ENCODE data around the gene RPS3A.
"Not testable (repeated sequence)": the region's sequence is repeated elsewhere in the genome, so short reads cannot be mapped to it uniquely, and the experiment has no call there.

Gene RPS3A

DNA sequence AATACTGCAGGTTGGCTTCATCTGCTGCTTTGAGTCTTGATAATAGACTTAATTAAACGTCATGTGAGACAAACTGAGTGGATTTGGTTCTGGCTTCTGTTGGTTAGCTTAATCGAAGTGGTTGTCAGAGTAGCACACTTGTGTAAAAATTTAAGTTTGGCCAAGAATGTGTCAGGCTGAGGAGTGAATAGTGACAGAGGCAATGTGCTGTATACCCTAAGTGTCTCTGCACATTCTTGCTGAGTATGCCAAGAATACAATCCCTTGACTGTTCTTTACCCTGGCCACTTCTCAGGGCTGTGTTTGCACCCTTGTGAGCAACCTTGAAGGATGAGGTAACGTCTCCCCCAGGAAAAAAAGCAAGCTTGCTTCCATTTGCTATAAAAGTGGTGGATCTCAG lies 14.9 kb downstream of the RPS3A start:
- TF ChIP-seq, protein P1, sequence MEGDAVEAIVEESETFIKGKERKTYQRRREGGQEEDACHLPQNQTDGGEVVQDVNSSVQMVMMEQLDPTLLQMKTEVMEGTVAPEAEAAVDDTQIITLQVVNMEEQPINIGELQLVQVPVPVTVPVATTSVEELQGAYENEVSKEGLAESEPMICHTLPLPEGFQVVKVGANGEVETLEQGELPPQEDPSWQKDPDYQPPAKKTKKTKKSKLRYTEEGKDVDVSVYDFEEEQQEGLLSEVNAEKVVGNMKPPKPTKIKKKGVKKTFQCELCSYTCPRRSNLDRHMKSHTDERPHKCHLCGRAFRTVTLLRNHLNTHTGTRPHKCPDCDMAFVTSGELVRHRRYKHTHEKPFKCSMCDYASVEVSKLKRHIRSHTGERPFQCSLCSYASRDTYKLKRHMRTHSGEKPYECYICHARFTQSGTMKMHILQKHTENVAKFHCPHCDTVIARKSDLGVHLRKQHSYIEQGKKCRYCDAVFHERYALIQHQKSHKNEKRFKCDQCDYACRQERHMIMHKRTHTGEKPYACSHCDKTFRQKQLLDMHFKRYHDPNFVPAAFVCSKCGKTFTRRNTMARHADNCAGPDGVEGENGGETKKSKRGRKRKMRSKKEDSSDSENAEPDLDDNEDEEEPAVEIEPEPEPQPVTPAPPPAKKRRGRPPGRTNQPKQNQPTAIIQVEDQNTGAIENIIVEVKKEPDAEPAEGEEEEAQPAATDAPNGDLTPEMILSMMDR (conservative IDR thresholded peaks at IDR 0.05; ENCODE audit: low read length) = no peak
- DNase-seq (ENCODE audit: low read depth) = no peak

DNA sequence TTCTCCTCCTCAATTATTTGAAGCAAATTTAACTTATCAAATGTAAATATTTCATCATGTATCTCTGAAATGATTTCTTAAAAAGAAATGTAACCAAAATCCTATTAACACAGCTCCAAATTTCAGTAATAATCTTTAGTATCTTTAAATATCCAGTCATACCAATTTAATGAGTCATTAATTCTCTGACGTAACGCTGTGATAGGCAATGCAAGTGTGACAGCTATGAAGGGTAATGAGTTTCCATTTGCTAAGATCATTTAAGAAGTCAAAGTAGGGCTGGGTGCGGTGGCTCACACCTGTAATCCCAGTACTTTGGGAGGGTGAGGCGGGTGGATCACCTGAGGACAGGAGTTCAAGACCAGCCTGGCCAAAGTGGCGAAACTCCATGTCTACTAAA lies 15.6 kb downstream of the RPS3A start:
- TF ChIP-seq, protein P1 (conservative IDR thresholded peaks at IDR 0.05; ENCODE audit: low read length) = no peak
- no peak overlapping the region for H3K4me3 ChIP-seq (ENCODE audit: low read length)
- peak; percentile 20 for DNase-seq (ENCODE audit: low read depth)

More for the DNA sequence above, 14.9 kb downstream of the RPS3A start:
- no peak overlapping the region for H3K4me3 ChIP-seq (ENCODE audit: low read length)

DNA sequence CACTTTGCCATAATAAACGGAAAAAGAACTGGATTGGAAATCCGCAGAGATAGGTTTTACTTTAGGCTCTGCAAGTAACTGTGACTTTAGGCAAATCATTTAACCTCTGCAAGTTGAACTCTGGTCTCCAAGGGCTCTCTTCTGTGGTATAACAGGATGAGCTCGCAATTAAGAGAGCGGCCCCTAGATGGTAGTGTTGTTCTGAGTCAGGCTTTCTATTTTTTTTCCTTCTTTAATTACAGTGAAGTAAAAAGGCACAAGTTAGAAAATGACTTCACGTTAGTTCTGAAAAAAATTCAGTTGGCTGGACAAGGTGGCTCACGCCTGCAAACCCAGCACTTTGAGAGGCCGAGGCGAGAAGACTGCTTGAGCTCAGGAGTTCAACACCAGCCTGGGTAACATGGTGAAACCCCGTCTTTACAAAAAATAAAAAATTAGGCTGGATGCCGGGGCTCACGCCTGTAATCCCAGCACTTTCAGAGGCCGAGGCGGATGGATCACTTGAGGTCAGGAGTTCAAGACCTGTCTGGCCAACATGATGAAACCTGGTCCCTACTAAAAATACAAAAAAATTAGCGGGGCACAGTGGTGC lies 18.0 kb downstream of the RPS3A start:
- TF ChIP-seq, protein P1 (conservative IDR thresholded peaks at IDR 0.05; ENCODE audit: low read length) = peak; percentile 85
- no peak overlapping the region for H3K4me3 ChIP-seq (ENCODE audit: low read length)
- peak; percentile 64 for DNase-seq (ENCODE audit: low read depth)

DNA sequence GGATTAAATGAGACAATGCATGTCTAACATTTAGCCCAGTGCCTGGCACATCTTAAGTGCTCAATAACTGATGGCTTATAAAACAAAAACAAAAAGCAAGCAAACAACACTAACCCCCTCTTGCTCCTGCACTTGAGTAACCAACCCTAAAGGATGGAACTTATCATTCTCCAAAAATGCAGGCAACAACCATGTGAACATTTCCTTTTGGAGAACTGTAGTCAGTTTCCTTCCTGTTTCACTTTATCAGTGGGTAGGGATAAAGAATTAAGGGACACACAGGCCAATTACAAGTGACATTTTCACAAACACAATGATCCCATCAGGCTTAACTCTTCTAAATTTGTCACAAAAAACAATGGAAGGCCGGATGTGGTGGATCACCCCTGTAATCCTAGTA lies 30.4 kb downstream of the RPS3A start:
- TF ChIP-seq, protein P1 (conservative IDR thresholded peaks at IDR 0.05; ENCODE audit: low read length) = no peak
- H3K4me3 ChIP-seq (ENCODE audit: low read length) = no peak overlapping the region
- no peak for DNase-seq (ENCODE audit: low read depth)

DNA sequence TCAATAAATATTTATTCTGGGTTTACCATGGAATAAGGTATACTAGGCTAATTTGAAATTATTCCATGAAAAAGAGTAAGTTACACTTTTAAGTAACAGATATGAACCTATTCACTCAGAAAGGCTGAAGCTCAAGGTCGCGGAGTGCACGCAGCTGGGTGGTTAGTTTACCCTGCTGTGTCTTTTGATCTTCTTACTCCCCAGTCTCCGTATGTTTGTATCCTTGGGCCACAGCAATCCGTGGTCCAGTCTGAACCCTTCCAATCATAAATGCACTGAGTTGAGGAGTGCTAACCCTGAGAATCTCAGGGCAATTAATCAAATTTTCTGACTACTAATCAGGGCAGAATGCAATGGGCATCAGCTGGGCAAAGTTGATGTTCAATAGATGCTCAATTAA lies 33.9 kb downstream of the RPS3A start:
- TF ChIP-seq, protein P1 (conservative IDR thresholded peaks at IDR 0.05; ENCODE audit: low read length) = no peak
- no peak overlapping the region for H3K4me3 ChIP-seq (ENCODE audit: low read length)
- no peak for DNase-seq (ENCODE audit: low read depth)

DNA sequence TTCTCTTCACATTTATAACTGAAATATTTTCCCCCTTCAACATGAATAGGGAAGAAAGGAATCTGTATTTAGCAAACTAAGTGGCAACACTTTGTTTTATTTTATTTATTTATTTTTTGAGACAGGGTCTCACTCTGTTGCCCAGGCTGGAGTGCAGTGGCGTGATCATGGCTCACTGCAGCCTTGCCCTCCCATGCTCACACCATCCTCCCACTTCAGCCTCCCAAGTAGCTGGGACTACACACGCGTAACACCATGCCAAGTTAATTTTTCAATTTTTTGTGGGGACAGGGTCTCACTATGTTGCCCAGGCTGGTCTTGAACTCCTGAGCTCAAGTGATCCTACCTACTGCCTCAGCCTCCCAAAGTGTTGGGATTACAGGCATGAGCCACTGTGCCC lies 36.6 kb downstream of the RPS3A start:
- not testable (repeated sequence) for H3K4me3 ChIP-seq (ENCODE audit: low read length); DNase-seq (ENCODE audit: low read depth)

DNA sequence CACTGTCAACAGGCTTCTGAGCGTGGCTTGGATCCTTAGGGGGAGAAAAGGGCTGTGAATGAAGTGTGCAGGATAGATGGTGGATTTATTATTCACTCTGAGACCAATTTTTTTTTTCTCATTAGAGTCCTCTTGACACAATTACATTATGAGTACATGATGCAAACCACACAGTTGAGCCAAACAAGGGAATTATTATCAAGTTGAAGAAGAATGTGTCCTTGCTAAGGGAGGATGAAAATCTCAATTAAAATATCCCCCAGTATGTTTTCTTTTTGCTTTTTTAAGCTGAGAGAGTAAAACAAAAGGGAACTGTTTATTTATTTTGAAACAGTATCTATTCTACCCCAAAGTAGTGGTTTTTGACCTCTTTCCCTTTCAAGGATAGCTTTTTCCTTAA lies 40.4 kb downstream of the RPS3A start:
- no peak for DNase-seq (ENCODE audit: low read depth)
- H3K4me3 ChIP-seq (ENCODE audit: low read length) = no peak overlapping the region
- TF ChIP-seq, protein P1 (conservative IDR thresholded peaks at IDR 0.05; ENCODE audit: low read length) = no peak

DNA sequence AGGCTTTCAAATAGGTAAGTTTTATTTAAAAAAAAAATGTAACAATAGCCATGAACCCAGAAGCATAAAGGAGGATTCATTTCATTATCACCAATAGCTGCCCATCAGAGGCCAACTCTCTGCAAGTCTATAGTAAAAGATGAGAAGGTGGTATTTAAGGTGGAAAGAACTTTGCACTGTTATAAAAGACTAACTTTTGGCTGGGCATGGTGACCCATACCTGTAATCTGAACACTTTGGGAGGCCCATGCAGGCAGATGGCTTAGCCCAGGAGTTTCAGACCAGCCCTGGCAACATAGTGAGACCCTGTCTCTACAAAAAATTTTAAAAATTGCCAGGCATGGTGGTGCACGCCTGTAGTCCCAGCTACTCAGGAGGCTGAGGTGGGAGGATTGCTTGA lies 43.3 kb downstream of the RPS3A start:
- TF ChIP-seq, protein P1 (conservative IDR thresholded peaks at IDR 0.05; ENCODE audit: low read length) = no peak
- no peak for DNase-seq (ENCODE audit: low read depth)
- no peak overlapping the region for H3K4me3 ChIP-seq (ENCODE audit: low read length)

Measured in AG10803 (cell line).